Mucosa of gallbladder (tissue), 1 donor: Measurements from ENCODE around the gene SCD5. TPM values are rescaled to one million over a fixed set of nuclear protein-coding genes. Genes with fewer than 3 reads are reported as not detected.

ENCODE experiments used
- DNase-seq: peaks from one replicate; pipeline ENCODE4 v3.0.0-alpha.2; 2020; ENCODE audit warnings: low spot score
- total RNA-seq: library from RNA; stranded (reverse); gene quantifications from one replicate; pipeline ENCODE4 v1.2.1, GENCODE V29; 2021
- donor health status: DM: no; HTN: no; CAD: no.

SCD5 gene
- total RNA-seq, 1 donor from 2014 or later: 22.9 TPM

DNA sequence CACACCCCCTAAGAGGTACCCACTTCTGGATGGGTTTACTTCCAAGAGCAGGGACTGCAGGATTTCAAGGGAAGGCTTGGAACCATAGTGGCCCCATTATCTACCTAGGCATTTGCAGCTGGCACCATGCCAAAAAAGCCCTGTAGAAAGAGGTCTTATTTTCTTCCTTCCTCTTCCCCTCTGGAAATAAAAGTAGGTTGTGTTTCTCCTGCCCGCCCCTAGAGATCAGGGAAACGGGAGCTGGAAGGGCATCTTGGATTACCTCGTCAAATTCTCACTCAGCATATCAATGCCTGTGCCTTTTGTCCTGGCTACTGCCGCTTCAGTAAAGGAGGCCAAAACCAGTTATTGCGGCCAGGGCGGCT lies 1.6 kb downstream of the SCD5 start:
- no peak for DNase-seq

DNA sequence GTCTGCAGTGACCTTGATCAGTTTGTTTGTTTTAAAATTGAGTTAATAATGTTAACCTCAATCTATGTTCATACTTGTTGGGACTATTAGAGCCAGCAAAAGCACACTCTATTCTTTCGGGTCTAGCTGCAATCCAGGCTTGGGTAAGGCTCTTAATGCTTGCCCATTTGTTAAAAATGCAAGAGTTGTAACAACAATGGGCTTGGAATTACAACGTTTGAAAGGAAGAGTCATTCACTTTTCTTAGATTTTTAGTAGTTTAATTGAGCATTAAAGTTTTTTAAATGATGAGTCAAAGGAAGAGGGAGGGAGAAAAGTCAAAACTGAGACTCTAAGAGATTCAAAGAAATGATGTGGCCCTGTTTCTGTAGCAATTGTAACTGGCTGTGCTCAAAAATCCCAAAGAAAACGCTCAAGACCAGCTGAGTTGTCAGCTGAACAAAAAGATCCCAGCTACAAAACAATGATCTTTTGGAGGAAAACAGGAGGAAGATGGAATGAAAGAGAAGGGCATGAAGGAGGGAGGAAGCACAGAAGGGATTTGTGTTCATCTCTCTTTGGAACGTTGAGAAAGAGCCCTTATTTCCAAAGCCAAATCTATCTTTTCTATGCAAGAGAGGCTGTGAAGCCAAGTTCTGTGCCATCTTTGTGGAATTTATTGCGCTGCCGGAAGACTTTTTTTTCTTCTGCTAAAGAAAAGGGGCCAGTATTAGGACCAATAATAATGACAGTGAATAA lies 5.5 kb downstream of the SCD5 start:
- DNase-seq: no peak

DNA sequence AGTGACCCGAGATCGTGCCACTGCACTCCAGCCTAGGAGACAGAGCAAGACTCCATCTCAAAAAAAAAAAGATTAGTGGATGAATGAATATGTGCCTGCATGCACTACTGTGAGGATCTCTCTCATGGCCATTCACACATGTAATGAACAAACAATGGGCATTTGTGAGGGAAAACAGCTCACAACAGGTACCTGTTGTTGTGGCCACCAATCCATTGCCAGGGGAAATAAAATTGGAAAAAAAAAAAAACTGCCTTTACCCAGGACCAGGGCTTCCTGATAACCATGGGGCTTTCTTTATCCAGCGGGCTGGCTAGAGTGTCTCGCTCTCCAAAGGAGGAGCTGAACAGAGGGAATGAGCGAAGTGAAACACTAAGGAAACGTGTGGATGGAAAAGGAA lies 7.4 kb downstream of the SCD5 start:
- no peak for DNase-seq

DNA sequence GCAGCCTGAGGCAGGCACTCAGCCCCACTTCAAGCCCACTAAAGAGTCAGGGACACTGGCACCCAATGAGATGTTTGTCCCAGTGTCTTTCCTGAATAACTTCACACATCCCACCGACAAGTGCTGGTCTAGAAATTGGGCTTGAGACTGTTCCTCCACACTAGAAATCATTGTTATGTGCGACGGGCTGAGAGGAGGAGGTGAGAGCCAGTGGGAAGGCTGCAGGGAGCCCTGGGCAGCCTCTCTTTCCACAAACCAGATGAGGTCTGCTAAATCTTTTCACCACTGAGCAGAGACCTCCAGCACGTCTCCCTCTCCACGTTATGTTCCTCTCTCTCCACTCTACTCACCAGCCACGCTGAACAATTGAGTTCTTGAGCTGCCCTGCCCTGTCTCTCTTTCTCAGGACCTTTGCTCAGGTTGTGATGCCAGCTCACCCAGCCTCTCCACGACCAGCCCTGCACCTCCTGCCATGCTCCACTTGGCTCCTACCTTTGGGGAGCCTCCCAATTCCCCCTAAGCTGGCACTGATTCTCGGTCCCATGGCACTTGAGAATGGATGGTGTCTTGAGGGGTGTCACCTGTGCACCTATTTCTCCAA lies 8.4 kb downstream of the SCD5 start:
- no peak for DNase-seq

DNA sequence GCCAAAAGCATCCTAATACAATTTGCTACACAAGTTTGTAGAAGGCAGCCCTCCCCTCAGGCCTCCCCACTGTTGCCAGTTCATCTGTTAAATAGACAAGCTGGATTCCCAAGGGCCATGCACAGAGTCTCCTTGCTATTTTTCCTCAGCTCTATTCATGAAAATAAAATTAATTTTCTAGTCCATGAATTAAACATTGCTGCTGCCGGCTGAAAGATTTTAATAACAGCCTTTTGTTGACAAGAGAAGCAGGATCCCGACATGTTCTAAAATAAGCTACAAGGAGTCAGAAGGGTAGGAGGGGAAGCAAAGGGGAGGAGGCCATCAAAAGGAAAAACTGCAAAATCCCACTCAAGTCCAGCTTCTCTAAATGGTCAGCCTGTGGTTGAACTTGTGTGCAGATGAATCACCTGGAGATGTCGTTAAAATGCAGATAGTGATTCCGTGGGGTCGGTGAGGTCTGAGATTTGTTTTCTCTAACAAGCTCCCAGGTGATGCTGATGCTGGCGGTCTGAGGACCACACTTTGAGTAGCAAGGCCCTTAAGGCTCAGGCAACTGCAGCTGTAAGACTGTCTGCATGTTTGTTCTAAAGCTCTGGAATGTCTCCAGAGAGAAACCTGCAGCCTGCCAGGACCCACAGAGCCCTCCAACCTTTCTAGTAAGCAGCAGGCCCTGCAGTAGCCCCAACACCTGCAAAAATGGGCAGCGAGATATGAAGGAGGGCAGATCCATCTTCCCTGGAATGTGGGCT lies 9.4 kb downstream of the SCD5 start:
- no peak for DNase-seq

DNA sequence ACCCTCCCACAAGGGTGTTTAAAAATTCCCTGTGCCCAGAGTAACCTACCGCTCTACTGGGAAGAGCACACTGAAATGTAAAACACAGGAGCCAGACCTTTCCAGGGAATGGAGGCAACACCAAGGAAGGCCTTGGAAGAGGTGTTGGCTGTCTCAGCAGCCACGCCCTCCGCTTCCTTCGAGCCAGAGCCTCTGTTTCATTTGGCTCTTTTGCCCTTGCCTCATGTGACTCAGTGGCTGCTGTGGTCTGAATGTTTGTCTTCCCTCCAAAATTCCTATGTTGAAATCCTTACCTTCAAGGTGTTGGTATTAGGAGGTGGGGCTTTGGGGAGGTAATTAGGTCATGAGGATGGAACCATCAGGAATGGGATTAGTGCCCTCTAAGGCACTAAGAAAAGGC lies 11.3 kb downstream of the SCD5 start:
- DNase-seq: no peak

DNA sequence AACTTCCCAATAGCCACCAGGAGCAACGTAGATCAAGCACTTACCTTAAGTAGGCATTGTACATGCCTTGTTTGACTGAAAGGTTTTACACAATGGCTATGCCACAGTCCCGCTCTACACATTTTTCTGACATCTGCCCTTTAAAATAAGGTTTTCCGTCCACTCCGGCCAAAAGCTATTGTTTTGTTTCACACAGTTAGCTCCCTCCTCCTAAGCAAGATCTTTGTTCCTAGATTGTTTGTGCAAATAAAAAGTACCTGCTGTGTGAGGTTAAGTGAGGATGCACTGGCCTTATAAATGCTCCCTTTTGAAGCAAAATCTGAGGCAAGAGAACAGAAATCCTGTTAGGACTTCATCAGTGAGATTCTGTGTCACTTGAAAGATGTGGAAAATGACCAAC lies 11.8 kb downstream of the SCD5 start:
- no peak for DNase-seq

DNA sequence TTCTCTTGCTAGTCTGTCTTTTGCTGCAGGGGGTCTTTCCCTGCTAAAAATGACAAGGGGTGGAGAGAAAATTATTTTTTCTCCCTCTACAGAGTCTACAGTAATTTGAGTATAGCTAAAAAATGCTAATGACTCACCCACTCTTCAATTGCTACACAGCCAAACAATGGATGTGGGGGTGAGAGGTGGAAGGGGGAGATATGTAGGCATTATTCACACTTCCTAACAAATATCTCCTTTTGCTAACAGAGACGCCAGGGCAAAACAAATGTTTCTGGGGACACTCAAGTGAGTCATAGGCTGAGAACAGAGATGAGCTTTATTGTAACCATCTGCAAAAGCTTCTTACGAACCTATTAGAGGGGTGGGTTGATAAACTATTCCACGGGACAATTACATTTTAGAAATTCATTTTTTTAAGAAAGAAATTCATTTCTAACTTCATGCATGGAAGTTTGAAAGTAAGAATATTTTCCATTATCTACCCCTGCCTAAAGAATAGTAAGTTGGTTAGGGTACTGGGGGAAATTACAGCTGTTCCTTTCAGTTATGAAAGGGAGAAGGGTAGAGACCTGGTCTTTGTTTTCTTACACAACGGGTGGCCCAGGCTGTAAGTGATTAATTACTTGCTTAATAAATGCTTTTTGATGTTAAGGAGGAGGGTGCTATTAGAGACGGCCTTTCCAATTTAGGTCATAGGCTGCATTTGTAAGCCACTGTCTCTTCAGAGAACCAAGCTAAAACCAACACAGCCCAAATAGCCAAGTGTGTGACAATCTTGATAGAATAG lies 12.8 kb downstream of the SCD5 start:
- no peak for DNase-seq

DNA sequence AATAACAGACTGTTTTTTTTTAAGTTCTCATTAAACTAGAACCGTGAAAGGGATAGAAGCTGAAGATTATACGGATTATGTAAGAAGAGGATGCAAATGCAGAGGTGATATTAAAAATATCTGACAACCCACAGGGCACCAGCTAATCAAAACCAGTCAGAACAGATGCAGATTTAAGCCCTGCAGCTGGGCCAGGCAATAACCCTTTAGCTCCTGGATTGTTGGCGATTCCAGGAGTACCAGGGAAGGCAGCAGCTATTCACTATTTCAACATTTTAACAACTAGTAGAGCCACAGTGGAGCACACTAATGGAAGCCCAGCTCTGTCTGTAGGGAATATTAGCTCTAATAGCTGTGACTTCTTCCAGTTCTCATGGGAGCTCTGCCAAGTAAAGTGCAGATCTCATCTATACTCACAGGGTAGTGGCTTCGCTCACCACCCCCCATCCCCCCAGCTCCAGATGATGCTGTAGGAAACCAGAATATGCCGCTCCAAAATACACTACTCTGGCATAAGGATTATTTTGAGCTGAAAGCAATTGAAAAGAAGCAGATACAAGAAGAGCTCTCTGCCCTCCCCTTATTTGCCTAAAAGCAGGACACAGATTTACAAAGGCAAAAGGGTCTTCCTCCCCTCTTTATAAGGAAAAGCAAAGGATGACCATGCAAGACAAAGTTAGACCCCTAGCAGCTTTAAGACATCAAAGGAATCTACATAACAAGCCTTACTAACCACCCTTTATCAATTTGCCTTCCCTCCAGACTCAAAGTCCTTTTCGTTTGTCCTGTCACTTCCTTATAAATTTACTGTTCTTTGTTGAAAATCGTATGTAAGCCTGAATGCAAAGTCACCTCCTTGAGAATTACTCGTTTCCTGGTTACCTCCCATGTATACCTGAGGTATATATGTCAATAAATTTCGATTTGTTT lies 13.7 kb downstream of the SCD5 start:
- DNase-seq: no peak

DNA sequence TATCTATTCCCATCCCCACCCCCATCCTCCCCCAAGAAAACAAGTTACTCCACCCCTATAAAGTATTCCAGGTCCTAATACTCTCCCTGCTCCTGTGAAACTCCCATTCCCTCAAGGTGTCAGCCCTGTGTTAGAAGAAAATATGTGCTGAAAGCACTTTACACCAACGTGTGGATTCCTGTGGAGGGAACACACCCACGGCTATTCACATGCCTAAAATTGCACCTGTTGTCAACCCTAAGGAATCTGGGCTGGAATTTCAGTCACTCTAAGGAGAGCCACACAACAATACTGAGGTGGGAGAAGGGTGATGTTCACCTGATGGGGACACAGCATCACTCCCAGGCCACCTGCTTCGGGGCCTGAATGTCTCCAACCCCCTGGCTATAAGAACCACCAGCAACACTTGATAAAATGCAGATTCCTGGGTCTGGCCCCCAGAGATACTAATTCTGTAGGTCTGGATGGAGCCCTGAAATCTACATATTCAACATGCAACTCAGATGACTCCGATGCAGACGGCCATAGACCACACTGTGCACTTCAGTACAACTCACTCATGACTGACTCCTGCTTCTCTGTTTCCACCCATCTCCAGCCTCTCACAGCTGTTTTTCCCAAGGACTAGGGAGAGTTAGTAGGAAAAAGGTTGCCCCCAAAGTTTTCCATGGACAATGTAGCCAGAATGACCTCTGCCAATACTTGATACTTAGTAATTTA lies 15.8 kb downstream of the SCD5 start:
- no peak for DNase-seq

DNA sequence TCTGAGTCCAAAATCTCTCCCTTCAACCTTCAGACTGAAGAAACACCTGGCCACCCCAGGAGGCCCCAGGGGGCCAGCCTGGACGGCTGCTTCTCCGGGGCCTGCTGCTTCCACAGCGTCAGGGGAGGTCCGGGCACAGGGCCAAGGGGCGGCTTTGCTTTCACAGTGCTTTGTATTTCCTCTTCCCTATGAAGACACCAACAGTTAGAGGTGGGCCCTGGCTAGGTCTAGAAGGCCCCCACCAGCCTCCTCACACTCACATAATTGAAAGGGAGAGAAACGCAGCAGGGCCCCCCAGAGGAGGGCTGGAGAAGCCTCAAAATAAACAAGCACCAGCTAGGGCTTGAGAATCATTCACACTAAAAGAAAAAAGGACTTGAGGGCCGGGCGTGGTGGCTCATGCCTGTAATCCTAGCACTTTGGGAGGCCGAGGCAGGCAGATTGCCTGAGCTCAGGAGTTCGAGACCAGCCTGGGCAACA lies 17.8 kb downstream of the SCD5 start:
- DNase-seq: peak; percentile 83

DNA sequence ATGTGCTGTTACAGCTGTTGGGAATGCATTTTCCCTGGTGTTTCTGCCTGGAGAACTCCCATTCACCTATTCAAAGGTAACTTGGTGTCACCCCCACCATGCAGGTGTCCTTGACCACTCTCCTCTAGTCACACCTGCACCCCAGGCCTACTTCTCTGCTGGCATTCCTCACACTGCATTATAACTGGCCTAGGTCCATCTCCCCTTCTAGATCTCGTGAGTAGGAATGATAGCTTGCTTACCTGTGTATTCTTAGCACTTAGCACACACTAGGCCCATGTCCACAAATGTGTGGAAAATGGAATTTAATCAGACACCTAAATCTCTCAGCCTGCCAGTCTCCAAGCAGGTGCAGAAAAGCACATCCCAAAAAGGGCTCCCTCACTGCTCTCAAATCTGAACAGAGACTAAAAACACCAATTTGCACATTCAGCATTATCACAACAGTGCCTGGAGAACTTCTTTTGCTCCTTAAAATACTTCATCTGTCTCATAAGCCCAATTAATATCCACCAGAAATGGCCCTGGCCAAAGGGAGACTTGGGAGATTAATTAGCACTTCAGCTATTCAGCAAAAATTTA lies 18.3 kb downstream of the SCD5 start:
- DNase-seq: no peak

DNA sequence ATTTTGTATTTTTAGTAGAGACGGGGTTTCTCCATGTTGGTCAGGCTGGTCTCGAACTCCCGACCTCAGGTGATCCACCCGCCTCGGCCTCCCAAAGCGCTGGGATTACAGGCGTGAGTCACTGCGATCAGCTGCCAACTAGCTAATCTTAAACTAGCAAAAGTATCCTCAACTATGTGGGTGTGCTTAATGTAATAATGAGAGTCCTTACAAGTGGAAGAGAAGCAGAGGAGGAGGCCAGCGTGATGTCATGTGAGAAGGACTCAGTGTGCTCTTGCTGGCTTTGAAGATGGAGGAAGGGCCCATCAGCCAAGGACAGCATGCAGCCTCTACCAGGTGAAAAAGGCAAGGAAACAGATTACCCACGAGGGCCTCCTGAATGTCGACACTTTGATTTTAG lies 19.6 kb downstream of the SCD5 start:
- DNase-seq: no peak

DNA sequence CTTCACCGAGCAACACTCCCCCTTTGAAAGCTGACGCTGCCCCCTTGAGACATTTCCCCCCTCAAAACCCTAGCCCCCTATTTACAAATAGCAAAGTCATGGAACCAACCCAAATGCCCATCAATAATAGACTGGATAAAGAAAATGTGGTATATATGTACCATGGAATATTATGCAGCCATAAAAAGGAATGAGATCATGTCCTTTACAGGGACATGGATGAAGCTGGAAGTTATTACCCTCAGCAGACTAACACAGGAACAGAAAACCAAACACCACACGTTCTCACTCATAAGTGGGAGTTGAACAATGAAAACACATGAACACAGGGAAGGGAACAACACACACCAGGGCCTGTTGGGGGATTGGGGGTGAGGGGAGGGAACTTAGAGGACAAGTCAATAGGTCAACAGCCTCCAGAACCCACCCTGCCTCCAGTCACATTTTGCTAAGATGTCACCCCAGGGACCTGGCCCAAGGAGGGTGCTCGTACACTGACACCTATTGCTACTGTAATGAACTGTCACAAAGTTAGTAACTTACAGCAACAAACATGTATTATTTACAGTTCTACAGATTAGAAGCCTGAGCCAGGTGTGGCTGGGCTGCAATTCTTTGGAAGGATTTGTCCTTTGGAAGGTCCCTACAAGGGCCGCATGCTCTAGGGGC lies 20.6 kb downstream of the SCD5 start:
- no peak for DNase-seq

DNA sequence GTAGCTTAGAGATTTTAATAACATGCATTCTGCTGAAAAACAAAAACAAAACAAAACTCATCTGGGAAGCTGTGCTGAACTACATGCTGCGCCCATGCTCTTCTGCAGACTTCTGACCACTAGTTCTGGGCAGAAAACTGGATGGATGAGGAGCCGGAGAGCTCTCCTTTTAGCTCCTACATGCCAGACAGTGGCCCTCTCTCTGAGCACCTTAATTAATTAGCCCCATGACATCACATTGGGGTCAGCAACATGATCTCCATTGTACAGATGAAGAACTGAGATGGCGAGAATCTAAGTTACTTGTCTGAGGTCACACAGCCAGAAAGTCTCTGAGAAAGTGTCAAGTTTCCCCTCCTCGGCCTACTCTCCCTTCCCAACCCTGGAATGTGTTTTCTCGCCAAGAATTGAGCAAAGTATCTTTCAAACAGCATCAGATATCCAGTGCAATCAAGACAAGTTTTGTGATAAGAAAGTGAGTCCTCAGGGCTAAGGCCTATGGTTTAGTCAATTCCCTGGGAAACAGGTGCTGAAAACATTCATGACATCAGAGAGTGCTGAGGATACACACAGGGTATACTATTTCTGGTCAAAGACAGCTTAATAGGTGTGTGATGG lies 21.6 kb downstream of the SCD5 start:
- no peak for DNase-seq

DNA sequence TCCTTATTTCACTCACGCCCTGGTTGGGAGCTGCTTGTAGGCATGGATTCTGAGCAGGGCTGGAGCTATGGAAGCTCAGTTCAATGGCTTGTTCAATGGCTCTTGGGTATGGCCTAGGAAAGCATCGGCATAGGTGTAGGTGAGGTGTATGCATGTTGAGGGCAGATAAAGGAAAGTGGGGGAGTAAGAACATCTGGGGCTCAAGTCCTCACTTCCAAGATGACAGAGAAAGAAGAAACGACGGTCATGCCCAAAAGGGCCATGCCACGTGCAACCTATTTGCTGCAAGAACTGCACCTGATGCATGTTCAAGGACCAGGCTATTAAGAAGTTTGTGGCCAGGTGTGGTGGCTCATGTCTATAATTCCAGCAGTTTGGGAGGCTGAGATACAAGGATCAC lies 23.4 kb downstream of the SCD5 start:
- no peak for DNase-seq

DNA sequence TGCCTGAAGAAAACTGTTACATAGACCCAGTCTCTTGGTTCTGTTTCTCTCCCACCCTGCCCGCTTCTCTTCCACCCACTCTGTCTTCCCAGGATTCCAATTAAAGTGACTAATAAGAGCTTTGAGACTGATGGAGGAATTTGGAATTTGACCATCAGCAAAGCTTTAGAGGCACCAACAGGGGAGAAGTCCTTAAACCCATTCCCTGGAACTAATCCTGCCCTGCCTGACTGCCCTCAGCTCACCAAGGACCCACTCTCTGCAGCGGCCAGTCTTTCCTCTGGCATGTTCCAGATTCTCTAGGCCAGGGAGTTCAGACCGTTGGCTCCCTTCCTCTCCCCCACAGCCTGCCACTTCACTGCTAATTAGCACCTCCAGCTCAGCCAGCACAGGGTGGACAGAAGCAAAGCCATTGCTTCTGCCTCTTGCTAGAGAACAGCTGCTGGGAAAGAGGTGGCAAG lies 23.9 kb downstream of the SCD5 start:
- DNase-seq: no peak

DNA sequence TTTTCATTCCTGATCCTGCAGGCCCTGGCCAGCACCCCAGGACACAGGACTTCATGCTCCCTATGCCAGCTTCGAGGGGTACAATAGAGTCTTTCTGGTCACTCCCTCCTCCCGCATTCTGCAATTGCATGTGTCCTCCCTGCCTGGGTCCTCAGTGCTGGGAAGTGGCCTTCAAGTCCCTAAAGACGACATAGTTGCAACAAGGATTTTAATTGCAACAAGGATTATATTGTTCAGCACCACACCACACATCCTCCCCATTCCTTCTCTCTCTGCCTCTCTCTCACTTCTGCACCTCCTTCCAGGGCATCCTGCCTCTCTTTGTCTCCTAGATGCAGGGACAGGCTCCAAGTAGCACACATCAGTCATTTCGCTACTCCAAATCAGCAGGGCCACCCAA lies 25.5 kb downstream of the SCD5 start:
- DNase-seq: no peak

DNA sequence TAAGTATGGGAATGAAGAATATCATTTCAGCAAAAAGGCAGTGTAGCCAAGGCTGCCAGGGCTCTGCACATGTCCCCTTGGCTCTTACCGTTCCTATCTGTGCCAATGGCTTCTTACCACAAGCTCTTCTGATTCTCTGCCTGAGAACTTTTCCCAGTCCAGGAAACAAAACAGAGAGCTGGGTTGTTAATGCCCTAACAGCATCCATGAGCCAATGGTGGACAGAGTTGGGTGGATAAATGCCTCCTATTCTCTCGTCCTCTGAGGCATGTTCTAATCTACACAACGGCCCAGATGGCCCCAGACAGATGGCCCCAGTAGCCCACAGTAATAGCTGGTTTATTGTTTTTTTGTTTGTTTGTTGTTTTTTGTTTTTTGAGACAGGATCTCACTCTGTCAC lies 28.0 kb downstream of the SCD5 start:
- no peak for DNase-seq
